K562 (cell line): ENCODE data around the gene RNF103. TPM values are rescaled to one million over a fixed set of nuclear protein-coding genes. Genes with fewer than 3 reads are reported as not detected.
A peak's percentile ranks its signal among the peaks of the same experiment; 100 is the strongest.

Source experiments
- ATAC-seq: fragments of 200-7000 bp; cut with Tn5 transposase; 3 replicates; pipeline ENCODE4 v1.9.1; 2020; ENCODE audit warnings: moderate library complexity
- BruUV-seq: library from RNA; stranded (reverse); fragments of 400-500 nt; replicated peaks from 2 replicates; lab custom pipeline; 2021; lab: Mats Ljungman, UMichigan
- CTCF ChIA-PET: fragments of 300-600 bp; formaldehyde crosslinking; extraction: SDS; loops from one replicate; lab custom pipeline; 2021; ENCODE audit warnings: low intra/inter-chr PET ratio; lab: Yijun Ruan, JAX
- POLR2A ChIA-PET: fragments of 300-600, 350-650 bp; sonication (Branson Sonifier 250); formaldehyde crosslinking; extraction: SDS; loops from one replicate; lab custom pipeline; 2021; ENCODE audit warnings: antibody characterized with exemption, inconsistent platforms; lab: Yijun Ruan, JAX
- DNase-seq, 4 experiments: peaks; one replicate each; pipeline versions ENCODE4 v3.0.0 to v3.0.0-alpha.2; 2011 to 2018; ENCODE audit warnings: low spot score in 3 of 4, mixed read lengths in 3 of 4; ENCODE audit errors: extremely low read depth in 1 of 4
- FAIRE-seq: peaks from 2 replicates; lab custom pipeline; 2011; peaks lifted over from hg19 to GRCh38; lab: Jason Lieb, UNC
- H2AFZ ChIP-seq: 2 replicates; pipeline ENCODE4 v1.6.0; 2011; ENCODE audit warnings: low read depth, low read length, control low read depth, inconsistent platforms
- H3K27ac ChIP-seq: fragments of 200-600 bp; 3 replicates; pipeline ENCODE4 v1.8.0; 2011; ENCODE audit warnings: low read depth, mild to moderate bottlenecking, control low read depth, inconsistent platforms, low read length, moderate library complexity, mixed read lengths; ENCODE audit errors: extremely low read depth
- H3K27me3 ChIP-seq, 2 experiments: fragments of 300-600 bp in 1 of 2; 2 replicates in 1 of 2; 3 replicates in 1 of 2; pipeline versions ENCODE4 v1.6.0 to v1.8.0; 2011; ENCODE audit warnings: inconsistent platforms in 2 of 2, low read length in 2 of 2, mild to moderate bottlenecking in 1 of 2, mixed read lengths in 1 of 2, moderate library complexity in 1 of 2; ENCODE audit not compliant: control insufficient read depth in 2 of 2, insufficient read depth in 2 of 2
- H3K36me3 ChIP-seq: fragments of 300-600 bp; 3 replicates; pipeline ENCODE4 v1.8.0; 2011; ENCODE audit warnings: mild to moderate bottlenecking, low read length, inconsistent platforms; ENCODE audit not compliant: control insufficient read depth, insufficient read depth
- H3K4me1 ChIP-seq, 2 experiments: fragments of 200-600 bp in 1 of 2; replicated peaks in 1 of 2; 2 replicates in 1 of 2; 3 replicates in 1 of 2; pipeline versions ENCODE4 v1.5.1 to v1.8.0; 2011; ENCODE audit warnings: inconsistent platforms in 2 of 2, low read length in 2 of 2, mild to moderate bottlenecking in 1 of 2, mixed read lengths in 1 of 2, moderate library complexity in 1 of 2; ENCODE audit not compliant: control insufficient read depth in 2 of 2, insufficient read depth in 2 of 2
- H3K4me2 ChIP-seq: 2 replicates; pipeline ENCODE4 v1.6.1; 2011; ENCODE audit warnings: low read length, control low read depth, inconsistent platforms, mixed read lengths; ENCODE audit not compliant: insufficient read depth
- H3K4me3 ChIP-seq: fragments of 200-600 bp; sonication (generic), shearing (Covaris generic); 2 replicates; pipeline ENCODE4 v1.5.1; 2016; ENCODE audit warnings: control low read depth, inconsistent platforms
- H3K79me2 ChIP-seq: fragments of 200-600 bp; 3 replicates; pipeline ENCODE4 v1.8.0; 2011; ENCODE audit warnings: low read length, inconsistent platforms; ENCODE audit not compliant: control insufficient read depth, insufficient read depth
- H3K9ac ChIP-seq, 2 experiments: 2 replicates each; pipeline versions ENCODE4 v1.6.0 to v1.6.1; 2011; ENCODE audit warnings: low read depth in 2 of 2, low read length in 2 of 2, control low read depth in 1 of 2, inconsistent platforms in 1 of 2, mild to moderate bottlenecking in 1 of 2, mixed read lengths in 1 of 2; ENCODE audit not compliant: insufficient read depth in 1 of 2
- H3K9me1 ChIP-seq: one replicate; pipeline ENCODE4 v1.6.0; 2011; ENCODE audit warnings: inconsistent platforms, mild to moderate bottlenecking, low read length, moderate library complexity; ENCODE audit not compliant: control insufficient read depth, insufficient read depth
- H3K9me3 ChIP-seq: replicated peaks from 2 replicates; pipeline ENCODE4 v1.5.1; 2011; ENCODE audit warnings: low read depth, low read length, inconsistent platforms; ENCODE audit not compliant: control insufficient read depth, insufficient read depth
- H4K20me1 ChIP-seq: replicated peaks from 2 replicates; pipeline ENCODE4 v1.6.1; 2011; ENCODE audit warnings: low read length, inconsistent platforms, mixed read lengths; ENCODE audit not compliant: control insufficient read depth, insufficient read depth
- ARNT ChIP-seq, 2 experiments: fragments of 450-650 bp; IDR thresholded peaks; 2 replicates each; pipeline ENCODE4 v1.6.1; 2016; ENCODE audit warnings: mild to moderate bottlenecking in 1 of 2
- ATF1 ChIP-seq, 2 experiments: fragments of 450-650 bp in 1 of 2; IDR thresholded peaks; 2 replicates each; pipeline ENCODE4 v1.6.1; 2016; ENCODE audit warnings: missing compliant biosample characterization in 1 of 2, missing genetic modification characterization in 1 of 2
- BRCA1 ChIP-seq, 2 experiments: fragments of 450-650 bp in 1 of 2; sonication (generic) in 1 of 2; formaldehyde crosslinking in 1 of 2; IDR thresholded peaks; 2 replicates each; pipeline versions ENCODE4 v1.5.0 to v1.6.1; 2017 to 2020; ENCODE audit warnings: mild to moderate bottlenecking in 1 of 2, missing genetic modification reagents in 1 of 2
- CREM ChIP-seq: IDR thresholded peaks from 2 replicates; pipeline ENCODE4 v1.6.1; 2014; ENCODE audit warnings: antibody characterized with exemption, low read depth
- CXXC5 ChIP-seq: fragments of 250-450 bp; sonication (Bioruptor Pico); IDR thresholded peaks from 2 replicates; pipeline ENCODE4 v1.8.0; 2022; ENCODE audit warnings: inconsistent platforms, mild to moderate bottlenecking, moderate library complexity
- ETV5 ChIP-seq: sonication (generic); formaldehyde crosslinking; IDR thresholded peaks from 2 replicates; pipeline ENCODE4 v1.4.0; 2020; ENCODE audit warnings: low read depth, mild to moderate bottlenecking, missing genetic modification reagents
- GATAD2A ChIP-seq: fragments of 450-650 bp; IDR thresholded peaks from 2 replicates; pipeline ENCODE4 v1.6.1; 2017
- GATAD2B ChIP-seq: fragments of 450-650 bp; IDR thresholded peaks from 2 replicates; pipeline ENCODE4 v1.6.1; 2017; ENCODE audit warnings: mild to moderate bottlenecking, borderline replicate concordance
- NCOA4 ChIP-seq: fragments of 450-650 bp; IDR thresholded peaks from 2 replicates; pipeline ENCODE4 v1.6.1; 2018; ENCODE audit warnings: mild to moderate bottlenecking; ENCODE audit not compliant: partially characterized antibody
- NRF1 ChIP-seq, 2 experiments: fragments of 450-650 bp; IDR thresholded peaks in 1 of 2; conservative IDR thresholded peaks in 1 of 2; 2 replicates each; pipeline ENCODE4 v1.6.1; 2014; ENCODE audit warnings: mild to moderate bottlenecking in 2 of 2
- POLR2G ChIP-seq: fragments of 200-400 bp; formaldehyde crosslinking; IDR thresholded peaks from 2 replicates; pipeline ENCODE4 v1.6.1; 2017; ENCODE audit warnings: low read depth, mild to moderate bottlenecking, antibody characterized with exemption, low read length, moderate library complexity
- RBBP5 ChIP-seq: fragments of 200-600 bp; sonication (generic); IDR thresholded peaks from 2 replicates; pipeline ENCODE4 v1.6.1; 2012; ENCODE audit warnings: borderline replicate concordance, mild to moderate bottlenecking, low read length, control low read depth, inconsistent platforms; ENCODE audit not compliant: insufficient read depth, poor library complexity, severe bottlenecking
- SAP30 ChIP-seq: fragments of 200-600 bp; sonication (generic); IDR thresholded peaks from 2 replicates; pipeline ENCODE4 v1.6.1; 2012; ENCODE audit warnings: borderline replicate concordance, low read depth, mild to moderate bottlenecking, moderate library complexity, low read length, control low read depth, inconsistent platforms; ENCODE audit not compliant: insufficient read depth, poor library complexity, severe bottlenecking
- SIN3A ChIP-seq, 2 experiments: fragments of 150-350 bp in 1 of 2; IDR thresholded peaks; 2 replicates each; pipeline ENCODE4 v1.6.1; 2011 to 2016; ENCODE audit warnings: borderline replicate concordance in 2 of 2, low read depth in 2 of 2, low read length in 2 of 2, mild to moderate bottlenecking in 2 of 2, moderate library complexity in 2 of 2; ENCODE audit not compliant: control insufficient read depth in 1 of 2
- SLC30A9 ChIP-seq: fragments of 250-450 bp; sonication (Bioruptor Pico); IDR thresholded peaks from 2 replicates; pipeline ENCODE4 v1.8.0; 2022; ENCODE audit warnings: mild to moderate bottlenecking, moderate library complexity
- SOX6 ChIP-seq: fragments of 450-650 bp; IDR thresholded peaks from 2 replicates; pipeline ENCODE4 v1.6.1; 2014; ENCODE audit warnings: mild to moderate bottlenecking
- SRSF1 ChIP-seq: fragments of 200-400 bp; formaldehyde crosslinking; IDR thresholded peaks from 2 replicates; pipeline ENCODE4 v1.6.1; 2017; ENCODE audit warnings: mild to moderate bottlenecking, low read depth, low read length, moderate library complexity
- STAG1 ChIP-seq: sonication (generic); formaldehyde crosslinking; IDR thresholded peaks from 2 replicates; pipeline ENCODE4 v1.5.0; 2020; ENCODE audit warnings: missing genetic modification reagents, borderline replicate concordance
- YY1 ChIP-seq, 3 experiments: IDR thresholded peaks; 2 replicates each; pipeline ENCODE4 v1.6.1; 2011; ENCODE audit warnings: low read length in 2 of 3, mild to moderate bottlenecking in 2 of 3, moderate library complexity in 2 of 3, borderline replicate concordance in 1 of 3, control low read depth in 1 of 3, low read depth in 1 of 3; ENCODE audit not compliant: insufficient read depth in 3 of 3, insufficient replicate concordance in 2 of 3, control insufficient read depth in 1 of 3, insufficient read length in 1 of 3; ENCODE audit errors: extremely low read depth in 1 of 3
- ZEB2 ChIP-seq: fragments of 450-650 bp; IDR thresholded peaks from 2 replicates; pipeline ENCODE4 v1.6.1; 2016
- WGBS: fragments of 100-300 bp; shearing (Covaris generic); methylation state at CpG from one replicate; pipeline ENCODE4 v1.1.6; 2016; ENCODE audit warnings: low coverage, mixed read lengths; ENCODE audit not compliant: insufficient coverage; ENCODE audit errors: missing lambda C conversion rate; 5-methylcytosine and 5-hydroxymethylcytosine counted together
- in situ Hi-C: fragments of 300-500 bp; cut with MboI; formaldehyde crosslinking; loops from 4 replicates; pipeline ENCODE4 v1.15.0; 2018; ENCODE audit warnings: inconsistent platforms, mixed read lengths
- intact Hi-C: fragments of 100-400 bp; cut with micrococcal nuclease; formaldehyde crosslinking; loops from 2 replicates; pipeline ENCODE4 v1.14.2; 2022
- polyA plus RNA-seq, 8 experiments: library from polyadenylated mRNA; depleted of rRNA in 4 of 8; stranded (reverse) in 5 of 8; unstranded in 3 of 8; fragments of >200 nt; fragmentation: Nextera tagmentation in 2 of 8; fragmentation: Illumina TruSeq in 1 of 8; extraction: Ambion mirVana in 2 of 8; extraction: Trizol in 1 of 8; gene quantifications; 2 replicates each; pipeline versions ENCODE4 v1.2.1 to v1.2.3, GENCODE V29; 2011 to 2014; ENCODE audit warnings: inconsistent platforms in 1 of 8, missing spikeins in 1 of 8
- total RNA-seq, 7 experiments: library from RNA; depleted of rRNA in 6 of 7; stranded (reverse); fragments of >200 nt in 6 of 7; fragmentation: Illumina TruSeq in 2 of 7; extraction: Trizol in 2 of 7; gene quantifications; 2 replicates each; pipeline versions ENCODE4 v1.2.1 to v1.2.3, GENCODE V29; 2011 to 2021; ENCODE audit warnings: low replicate concordance in 1 of 7
- TF ChIP-seq, protein P1 (sequence below): fragments of 250-450 bp; sonication (Bioruptor Pico); IDR thresholded peaks from 2 replicates; pipeline ENCODE4 v1.8.0; 2021; ENCODE audit warnings: moderate library complexity, mild to moderate bottlenecking, inconsistent platforms

The RNF103 gene
- total and polyA plus RNA-seq, 9 of the 15 experiments (the other 6 are each of a cell fraction or from before 2014, with no cell fraction given), result 1.2 to 6.8 (median 4.6) TPM

DNA sequence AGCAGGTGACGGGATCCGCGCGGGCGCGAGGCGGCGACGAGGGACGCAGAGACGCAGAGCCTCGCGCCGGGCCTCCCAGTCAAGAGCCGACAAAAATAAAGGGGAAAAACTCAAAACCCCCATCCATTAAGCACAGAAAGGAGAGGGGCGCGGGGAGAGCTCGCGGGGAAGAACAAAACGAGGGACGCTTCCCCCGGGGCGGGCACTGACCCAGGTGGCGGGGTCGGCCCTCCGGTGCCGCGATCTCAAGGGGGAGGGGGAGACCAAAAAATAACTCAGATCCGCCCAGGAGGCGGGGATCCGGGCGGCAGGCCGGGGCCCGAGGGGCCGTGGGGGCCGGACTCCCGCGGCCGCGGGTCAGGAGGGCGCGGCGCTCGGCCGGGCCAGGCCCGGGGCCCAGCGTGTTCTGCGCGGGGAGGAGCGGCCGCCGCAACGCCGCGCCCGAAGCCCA, 597 bp downstream of the RNF103 start (continued):
- TF ChIP-seq RBBP5, result peak; percentile 36
- peak in 1 of 2 experiments; percentile 1; a peak in 1 of 4 replicates for TF ChIP-seq SIN3A (IDR thresholded peaks at IDR 0.05; ENCODE audit: borderline replicate concordance in 2 of 2, control insufficient read depth in 1 of 2, low read depth in 2 of 2, low read length in 2 of 2)
- TF ChIP-seq SRSF1, result no peak
- no peak; a peak in 2 of 4 replicates for TF ChIP-seq NRF1 (conservative IDR thresholded peaks at IDR 0.05 in 1 of 2, IDR thresholded peaks at IDR 0.05 in 1 of 2)
- peak; percentile 7; the same call in 1 of the 2 replicates for TF ChIP-seq CREM
- TF ChIP-seq CXXC5 (CRISPR knock-in tag), result peak; percentile 66
- TF ChIP-seq SLC30A9, result no peak

DNA sequence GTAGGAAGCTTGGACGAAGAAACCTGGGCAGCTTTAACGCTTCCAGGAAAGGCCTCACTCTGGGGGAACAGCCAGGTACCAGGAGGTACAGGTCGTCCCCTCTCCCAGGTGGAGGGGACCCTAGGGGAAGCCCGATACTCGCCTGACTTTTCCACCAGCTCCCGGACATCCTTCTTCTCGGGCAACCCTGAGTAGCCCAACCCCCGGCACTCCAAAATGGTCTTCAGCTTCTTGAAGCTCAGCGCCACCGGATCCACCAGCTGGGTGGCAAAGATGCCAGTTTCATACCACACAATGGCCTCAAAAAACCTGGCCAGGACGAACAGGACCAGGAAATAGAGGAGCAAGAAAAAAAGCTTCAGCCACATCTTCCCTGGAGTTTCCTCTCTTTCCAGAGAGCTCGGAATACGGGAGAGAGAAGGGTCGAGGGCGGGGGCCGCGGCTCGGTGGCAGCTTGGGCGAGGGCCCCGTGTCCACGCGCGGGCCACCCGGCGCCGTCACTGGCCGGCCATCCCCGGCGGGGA, 1.1 kb downstream of the RNF103 start:
- 1% methylated on average over 23 of the region's 29 CpGs for WGBS
- Histone ChIP-seq H3K9ac (peak overlapping the region; percentile 73 to 95), H3K9me3 (no peaks in the 10 kb centered on the region), H3K4me1 (peaks cover 4 to 13% of the 10 kb centered on the region in 2 experiments; a peak in 4 of 5 replicates), H4K20me1 (peaks cover 6% of the 10 kb centered on the region; the same call in 1 of the 2 replicates), H3K79me2 (peaks cover 28% of the 10 kb centered on the region), H2AFZ (peak overlapping the region; percentile 88), H3K4me2 (peak overlapping the region; percentile 91), H3K36me3 (peaks cover 9% of the 10 kb centered on the region; the same call in 1 of the 3 replicates), H3K4me3 (peak overlapping the region; percentile 61), H3K27ac (peak overlapping the region; percentile 85), H3K27me3 (no peaks in the 10 kb centered on the region), H3K9me1 (no peaks in the 10 kb centered on the region)
- in situ Hi-C loops, result no loop called here
- ATAC-seq, result peak; percentile 24
- no peak for FAIRE-seq
- DNase-seq, result peak; percentile 30 to 40 (median 32)
- CTCF ChIA-PET, result no interaction called here
- no TSS peak for BruUV-seq
- intact Hi-C loops, result loop anchor here (5.0 kb wide), 2 partner anchors 55 to 180 kb away; partner anchors contain the start of gene KDM3A
- POLR2A ChIA-PET, result interaction anchor here (0.5 to 1.7 kb wide), 6 partner anchors 9 to 181 kb away, joined by 3 to 8 read pairs (median 5); partner anchors contain the start of gene KDM3A
- TF ChIP-seq POLR2G, result peak; percentile 16; the same call in 1 of the 2 replicates
- TF ChIP-seq SAP30, result peak; percentile 36
- 0 out of 2 replicates have a peak, but pooled peaks have one; percentile 25 for TF ChIP-seq ZEB2
- TF ChIP-seq SOX6, result no peak
- TF ChIP-seq NCOA4, result no peak
- TF ChIP-seq ATF1 (CRISPR knock-in tag; IDR thresholded peaks at IDR 0.05), result no peak
- peak; percentile 29; the same call in 1 of the 2 replicates for TF ChIP-seq ATF1 (tag; IDR thresholded peaks at IDR 0.05)
- TF ChIP-seq, protein P1, sequence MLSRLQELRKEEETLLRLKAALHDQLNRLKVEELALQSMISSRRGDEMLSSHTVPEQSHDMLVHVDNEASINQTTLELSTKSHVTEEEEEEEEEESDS (CRISPR knock-in tag), result no peak
- TF ChIP-seq STAG1 (CRISPR knock-in tag), result no peak
- no peak for TF ChIP-seq GATAD2A
- TF ChIP-seq YY1 (IDR thresholded peaks at IDR 0.05; ENCODE audit: borderline replicate concordance in 1 of 3, control insufficient read depth in 1 of 3, extremely low read depth in 1 of 3, insufficient read depth in 3 of 3, insufficient read length in 1 of 3, insufficient replicate concordance in 2 of 3, low read depth in 1 of 3, low read length in 2 of 3), result peak in 1 of 3 experiments; percentile 25
- TF ChIP-seq ETV5, result peak; percentile 56
- no peak for TF ChIP-seq ARNT (IDR thresholded peaks at IDR 0.05)
- TF ChIP-seq GATAD2B, result peak; percentile 12; the same call in 1 of the 2 replicates
- no peak for TF ChIP-seq BRCA1 (IDR thresholded peaks at IDR 0.05)
- TF ChIP-seq BRCA1 (CRISPR knock-in tag; IDR thresholded peaks at IDR 0.05), result no peak
